ENCODE measurements around the gene SAXO1.

GRCh38 chr9:18887546-18887945 is 145.5 kb downstream of the SAXO1 start:
- no peak for TF ChIP-seq REST (IDR thresholded peaks at IDR 0.05; ENCODE audit: unreplicated experiment)
- TF ChIP-seq CTCF (conservative IDR thresholded peaks at IDR 0.05; ENCODE audit: low read depth in 2 of 2) = no peak
- TF ChIP-seq EZH2 (IDR thresholded peaks at IDR 0.05; ENCODE audit: low read depth, unreplicated experiment) = no peak
- TF ChIP-seq POLR2AphosphoS5 (IDR thresholded peaks at IDR 0.05; ENCODE audit: low read depth) = no peak
- TF ChIP-seq EZH2phosphoT487 (IDR thresholded peaks at IDR 0.05; ENCODE audit: unreplicated experiment) = no peak
- TF ChIP-seq CREB1 (CRISPR knock-in tag; IDR thresholded peaks at IDR 0.05; ENCODE audit: low read depth) = no peak
- TF ChIP-seq ZNF114 (CRISPR knock-in tag; IDR thresholded peaks at IDR 0.05) = no peak
- no peak for TF ChIP-seq JUNB (IDR thresholded peaks at IDR 0.05; ENCODE audit: unreplicated experiment)
- no peak for TF ChIP-seq ETS1 (IDR thresholded peaks at IDR 0.05)
- TF ChIP-seq ZNF331 (CRISPR knock-in tag; IDR thresholded peaks at IDR 0.05; ENCODE audit: low read depth) = no peak

All from GM23338 (cell line).